CD14-positive monocyte (primary cell): ENCODE results near the gene GATAD2A. TPM values are rescaled to one million over a fixed set of nuclear protein-coding genes. Genes with fewer than 3 reads are reported as not detected.

ENCODE experiments used
- DNase-seq, 3 donors: peaks; one replicate each; pipeline ENCODE4 v3.0.0-alpha.2; 2011 to 2022
- H2AFZ ChIP-seq: 2 replicates; pipeline ENCODE4 v1.6.0; 2012; ENCODE audit warnings: mild to moderate bottlenecking, low read depth, low read length, inconsistent platforms; ENCODE audit not compliant: insufficient read depth, poor library complexity, severe bottlenecking
- H3K27ac ChIP-seq, 2 donors: 1 replicate in 1 of 2; 2 replicates in 1 of 2; pipeline ENCODE4 v1.5.1; 2012 to 2013; ENCODE audit warnings: low read length in 2 of 2, control low read depth in 1 of 2, inconsistent platforms in 1 of 2, low read depth in 1 of 2, mild to moderate bottlenecking in 1 of 2
- H3K27me3 ChIP-seq, 2 donors: one replicate each; pipeline versions ENCODE4 v1.6.0 to v1.6.1; 2011 to 2013; ENCODE audit warnings: low read length in 2 of 2; ENCODE audit not compliant: control insufficient read depth in 2 of 2, insufficient read depth in 2 of 2
- H3K36me3 ChIP-seq, 2 donors: replicated peaks in 1 of 2; 1 replicate in 1 of 2; 2 replicates in 1 of 2; pipeline versions ENCODE4 v1.5.1 to v1.6.1; 2012 to 2013; ENCODE audit warnings: low read length in 2 of 2, control low read depth in 1 of 2, inconsistent platforms in 1 of 2, mild to moderate bottlenecking in 1 of 2; ENCODE audit not compliant: insufficient read depth in 2 of 2, control insufficient read depth in 1 of 2
- H3K4me1 ChIP-seq, 2 donors: 1 replicate in 1 of 2; 2 replicates in 1 of 2; pipeline versions ENCODE4 v1.5.1 to v1.6.1; 2012 to 2013; ENCODE audit warnings: low read length in 2 of 2, control low read depth in 1 of 2, inconsistent platforms in 1 of 2, mild to moderate bottlenecking in 1 of 2, moderate library complexity in 1 of 2; ENCODE audit not compliant: insufficient read depth in 2 of 2, control insufficient read depth in 1 of 2
- H3K4me2 ChIP-seq: replicated peaks from 2 replicates; pipeline ENCODE3; 2012; ENCODE audit warnings: low read length, moderate library complexity, mild to moderate bottlenecking; ENCODE audit not compliant: poor library complexity, severe bottlenecking; ENCODE audit errors: extremely low read depth
- H3K4me3 ChIP-seq, 3 experiments: fragments of 200-600 bp in 1 of 3; sonication (generic) in 1 of 3; replicated peaks in 1 of 3; 1 replicate in 2 of 3; 2 replicates in 1 of 3; pipeline ENCODE4 v1.5.1; 2011 to 2013; ENCODE audit warnings: low read length in 3 of 3, mild to moderate bottlenecking in 3 of 3, control low read depth in 2 of 3, low read depth in 2 of 3, inconsistent platforms in 1 of 3, moderate library complexity in 1 of 3
- H3K79me2 ChIP-seq: 2 replicates; pipeline ENCODE4 v1.6.0; 2012; ENCODE audit warnings: mild to moderate bottlenecking, control low read depth, inconsistent platforms, low read length, moderate library complexity; ENCODE audit not compliant: insufficient read depth
- H3K9ac ChIP-seq: 2 replicates; pipeline ENCODE4 v1.6.0; 2017; ENCODE audit warnings: low read length, mild to moderate bottlenecking; ENCODE audit not compliant: insufficient read depth, poor library complexity, severe bottlenecking
- H3K9me3 ChIP-seq, 2 donors: replicated peaks in 1 of 2; 1 replicate in 1 of 2; 2 replicates in 1 of 2; pipeline versions ENCODE4 v1.5.1 to v1.6.1; 2012 to 2013; ENCODE audit warnings: low read length in 2 of 2, control low read depth in 1 of 2; ENCODE audit not compliant: control insufficient read depth in 1 of 2, insufficient read depth in 1 of 2
- H4K20me1 ChIP-seq: 2 replicates; pipeline ENCODE4 v1.6.0; 2012; ENCODE audit warnings: mild to moderate bottlenecking, low read length, control low read depth, moderate library complexity; ENCODE audit not compliant: insufficient read depth
- H3K27ac Mint-ChIP-seq, 7 donors: one replicate each; pipeline ENCODE4 v1.8.0; 2020; ENCODE audit warnings: mild to moderate bottlenecking in 7 of 7, mixed read lengths in 7 of 7, moderate library complexity in 6 of 7, inconsistent platforms in 2 of 7
- H3K27me3 Mint-ChIP-seq, 3 donors: one replicate each; pipeline ENCODE4 v1.8.0; 2021 to 2022; ENCODE audit warnings: low read depth in 3 of 3, mild to moderate bottlenecking in 3 of 3, mixed read lengths in 3 of 3, moderate library complexity in 3 of 3, inconsistent platforms in 1 of 3
- H3K36me3 Mint-ChIP-seq, 2 donors: one replicate each; pipeline ENCODE4 v1.8.0; 2020; ENCODE audit warnings: mixed read lengths in 2 of 2, inconsistent platforms in 1 of 2, mild to moderate bottlenecking in 1 of 2
- H3K4me1 Mint-ChIP-seq: one replicate; pipeline ENCODE4 v1.8.0; 2020; ENCODE audit warnings: mild to moderate bottlenecking, mixed read lengths
- H3K4me3 Mint-ChIP-seq, 2 donors: one replicate each; pipeline ENCODE4 v1.8.0; 2020; ENCODE audit warnings: mild to moderate bottlenecking in 2 of 2, mixed read lengths in 2 of 2, moderate library complexity in 1 of 2
- H3K9me3 Mint-ChIP-seq, 7 donors: one replicate each; pipeline ENCODE4 v1.8.0; 2020 to 2022; ENCODE audit warnings: mixed read lengths in 7 of 7, mild to moderate bottlenecking in 6 of 7, moderate library complexity in 6 of 7, inconsistent platforms in 2 of 7
- WGBS: methylation state at CpG from one replicate; pipeline ENCODE4 v1.1.5; 2013; ENCODE audit warnings: missing lambda C conversion rate; ENCODE audit not compliant: insufficient coverage; 5-methylcytosine and 5-hydroxymethylcytosine counted together
- intact Hi-C, 2 donors: fragments of 100-400 bp; cut with micrococcal nuclease; formaldehyde crosslinking; loops; one replicate each; pipeline versions ENCODE4 v1.15.0 to v1.15.1; 2023
- polyA plus RNA-seq, 3 donors: library from polyadenylated mRNA; depleted of rRNA in 1 of 3; unstranded in 2 of 3; stranded (reverse) in 1 of 3; fragments of 300-500 nt in 2 of 3; fragments of >200 nt in 1 of 3; fragmentation: Illumina TruSeq in 2 of 3; gene quantifications; 1 replicate in 2 of 3; 2 replicates in 1 of 3; pipeline ENCODE4 v1.2.3, GENCODE V29; 2012 to 2021
- TF ChIP-seq, protein P1 (sequence below): fragments of 200-600 bp; IDR thresholded peaks from one replicate; pipeline ENCODE4 v1.8.0; 2022; ENCODE audit warnings: antibody characterized with exemption, mild to moderate bottlenecking

GATAD2A gene
- polyA plus RNA-seq, 3 donors = 8.0 to 35.9 (median 8.7) TPM

DNA sequence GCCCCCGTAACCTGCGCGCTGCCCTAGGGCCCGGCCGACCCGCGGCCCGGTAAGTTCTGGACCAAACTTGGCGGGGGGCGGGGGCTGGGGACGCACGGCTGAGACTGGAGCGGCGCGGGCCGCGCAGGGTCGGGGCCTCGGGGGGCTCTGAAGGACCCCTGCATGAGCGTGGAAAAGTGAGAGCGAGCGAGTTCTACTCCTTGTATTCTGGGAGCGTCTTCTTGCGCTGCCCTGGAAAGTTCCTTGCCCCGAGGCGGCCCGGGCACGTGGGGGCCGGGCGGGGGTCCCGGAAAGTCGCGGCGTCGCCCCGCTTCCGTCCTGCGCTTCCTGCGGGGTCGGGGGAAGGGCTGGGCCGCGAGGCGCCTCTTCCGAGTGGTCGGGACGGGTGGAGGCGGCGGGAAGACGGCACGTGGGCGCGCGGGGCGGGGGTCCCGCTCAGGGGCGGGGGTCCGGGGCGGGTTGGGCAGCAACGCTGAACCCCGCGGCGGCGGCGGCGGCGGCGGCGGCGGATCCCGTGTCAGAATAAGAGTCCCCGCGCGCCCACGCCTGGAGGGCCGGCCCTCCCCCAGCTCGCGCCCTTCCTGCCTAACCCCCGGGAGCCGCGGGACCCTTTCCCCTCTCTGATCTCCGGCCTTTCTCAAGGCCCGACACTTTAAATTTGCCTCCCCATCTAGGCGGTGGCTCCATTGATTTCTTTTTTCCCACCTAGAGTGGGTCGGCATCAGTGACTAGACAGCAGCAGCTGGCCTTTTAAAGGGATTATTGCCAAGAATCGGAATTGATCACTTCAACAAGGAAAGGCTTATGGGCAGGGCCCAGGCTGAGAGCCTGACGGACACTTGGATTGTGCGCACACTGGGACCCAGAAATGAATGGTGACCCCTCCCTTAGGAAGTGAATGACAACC, 749 bp downstream of the GATAD2A start:
- Histone ChIP-seq H3K9me3 (no peaks in the 10 kb centered on the region), H3K4me2 (peak overlapping the region; percentile 94), H3K9ac (peak overlapping the region; percentile 82), H3K27me3 (no peaks in the 10 kb centered on the region), H3K27ac (peak overlapping the region; percentile 25 to 75), H3K79me2 (peaks cover 91% of the 10 kb centered on the region), H2AFZ (no peak overlapping the region), H4K20me1 (peaks cover 55% of the 10 kb centered on the region), H3K36me3 (peaks cover 0 to 9% of the 10 kb centered on the region in 2 donors), H3K4me3 (peak overlapping the region; percentile 57 to 85 (median 66)), H3K4me1 (peaks cover 49 to 51% of the 10 kb centered on the region in 2 donors)
- peak in 1 of 3 donors; percentile 18 for DNase-seq
- H3K4me1 Mint-ChIP-seq = peaks cover 75% of the 10 kb centered on the region
- peaks cover 16 to 19% of the 10 kb centered on the region in 2 donors for H3K36me3 Mint-ChIP-seq
- intact Hi-C loops = loop anchor here in 1 of 2 donors (2.0 to 5.0 kb wide), 3 partner anchors 34 to 81 kb away; no protein-coding TSS in a partner anchor
- H3K9me3 Mint-ChIP-seq = no peaks in the 10 kb centered on the region
- TF ChIP-seq, protein P1, sequence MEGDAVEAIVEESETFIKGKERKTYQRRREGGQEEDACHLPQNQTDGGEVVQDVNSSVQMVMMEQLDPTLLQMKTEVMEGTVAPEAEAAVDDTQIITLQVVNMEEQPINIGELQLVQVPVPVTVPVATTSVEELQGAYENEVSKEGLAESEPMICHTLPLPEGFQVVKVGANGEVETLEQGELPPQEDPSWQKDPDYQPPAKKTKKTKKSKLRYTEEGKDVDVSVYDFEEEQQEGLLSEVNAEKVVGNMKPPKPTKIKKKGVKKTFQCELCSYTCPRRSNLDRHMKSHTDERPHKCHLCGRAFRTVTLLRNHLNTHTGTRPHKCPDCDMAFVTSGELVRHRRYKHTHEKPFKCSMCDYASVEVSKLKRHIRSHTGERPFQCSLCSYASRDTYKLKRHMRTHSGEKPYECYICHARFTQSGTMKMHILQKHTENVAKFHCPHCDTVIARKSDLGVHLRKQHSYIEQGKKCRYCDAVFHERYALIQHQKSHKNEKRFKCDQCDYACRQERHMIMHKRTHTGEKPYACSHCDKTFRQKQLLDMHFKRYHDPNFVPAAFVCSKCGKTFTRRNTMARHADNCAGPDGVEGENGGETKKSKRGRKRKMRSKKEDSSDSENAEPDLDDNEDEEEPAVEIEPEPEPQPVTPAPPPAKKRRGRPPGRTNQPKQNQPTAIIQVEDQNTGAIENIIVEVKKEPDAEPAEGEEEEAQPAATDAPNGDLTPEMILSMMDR = no peak
- peaks cover 0 to 3% (median 2%) of the 10 kb centered on the region in 3 donors for H3K27me3 Mint-ChIP-seq
- WGBS = 0% methylated on average over 72 of the region's 87 CpGs
- H3K27ac Mint-ChIP-seq = peak overlapping the region; percentile 84 to 94 (median 90)
- H3K4me3 Mint-ChIP-seq = peak overlapping the region; percentile 92 to 96

DNA sequence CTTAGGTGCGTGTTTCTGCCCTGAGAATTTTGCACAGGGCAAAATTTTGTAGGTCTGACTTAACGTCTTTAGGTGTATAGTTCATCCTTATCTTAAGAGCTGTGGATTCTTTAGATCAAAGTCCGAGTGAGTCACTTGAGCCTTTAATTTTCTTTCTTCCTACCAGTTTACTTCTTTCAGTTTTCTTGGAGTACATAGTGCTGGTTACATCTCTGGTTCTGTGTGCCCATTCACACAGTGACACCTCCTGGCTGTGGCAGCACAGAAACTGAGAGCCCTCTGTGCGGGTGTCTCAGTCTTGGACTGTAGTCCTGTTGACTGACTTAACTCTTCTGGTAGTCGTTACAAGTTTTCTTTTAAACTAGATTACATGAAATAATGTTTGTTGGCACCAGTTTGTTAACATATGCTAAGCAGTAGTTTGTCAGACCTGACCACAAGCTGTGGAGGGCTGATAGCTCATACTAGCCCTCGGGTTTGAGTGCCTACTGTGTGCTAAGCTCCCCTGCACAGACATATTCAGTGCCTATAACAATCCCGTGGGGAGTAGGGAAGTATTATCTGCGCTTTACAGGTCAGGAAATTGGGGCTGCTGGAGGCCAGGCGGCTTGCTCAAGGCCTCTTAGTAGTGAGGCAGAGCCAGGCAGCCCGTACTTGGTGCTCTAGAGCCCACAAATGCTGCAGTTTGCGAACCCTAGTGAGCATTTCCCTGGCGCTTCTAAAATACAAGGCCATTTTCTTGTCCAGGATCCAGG, 1.6 kb downstream of the GATAD2A start:
- Histone ChIP-seq H3K9me3 (no peaks in the 10 kb centered on the region), H3K27ac (peak overlapping the region; percentile 61 to 67), H3K4me2 (peak overlapping the region; percentile 94), H3K4me1 (peaks cover 47 to 51% of the 10 kb centered on the region in 2 donors), H4K20me1 (peaks cover 61% of the 10 kb centered on the region), H3K36me3 (peaks cover 0 to 14% of the 10 kb centered on the region in 2 donors), H3K79me2 (peaks cover 91% of the 10 kb centered on the region), H3K4me3 (peak overlapping the region; percentile 21 to 85 (median 66)), H3K9ac (peak overlapping the region; percentile 82), H2AFZ (no peak overlapping the region), H3K27me3 (no peaks in the 10 kb centered on the region)
- WGBS = 25% methylated on average over 5 of the region's 12 CpGs
- Mint-ChIP-seq H3K27me3 (peaks cover 0 to 3% (median 2%) of the 10 kb centered on the region in 3 donors), H3K4me3 (peak overlapping the region; percentile 92 to 96), H3K9me3 (no peaks in the 10 kb centered on the region), H3K4me1 (peaks cover 73% of the 10 kb centered on the region), H3K36me3 (peaks cover 17 to 18% of the 10 kb centered on the region in 2 donors), H3K27ac (peak overlapping the region; percentile 84 to 94 (median 90))
- peak; percentile 43 to 56 (median 54) for DNase-seq
- TF ChIP-seq, protein P1 = peak; percentile 37
- intact Hi-C loops = loop anchor here in 1 of 2 donors (2.0 to 5.0 kb wide), 3 partner anchors 35 to 80 kb away; no protein-coding TSS in a partner anchor
